SU-DHL-6 (cell line): ENCODE measurements around the gene HOXA13.

Experiments
- H2AFZ ChIP-seq: fragments of 200-600 bp; sonication (generic); 2 replicates; pipeline ENCODE4 v1.6.1; 2014; ENCODE audit warnings: low read depth, mild to moderate bottlenecking, moderate library complexity, mixed read lengths, antibody characterized with exemption, low read length; ENCODE audit not compliant: severe bottlenecking
- H3F3A ChIP-seq: fragments of 200-600 bp; shearing (Covaris generic); 2 replicates; pipeline ENCODE4 v1.6.0; 2016; ENCODE audit warnings: antibody characterized with exemption, mild to moderate bottlenecking; ENCODE audit not compliant: insufficient read depth
- H3K27ac ChIP-seq: fragments of 200-600 bp; sonication (generic); 2 replicates; pipeline ENCODE4 v1.5.1; 2016; ENCODE audit warnings: low read depth, mild to moderate bottlenecking, low read length, moderate library complexity, mixed read lengths
- H3K27me3 ChIP-seq: fragments of 200-600 bp; sonication (generic), shearing (Covaris generic); 2 replicates; pipeline ENCODE4 v1.6.0; 2014; ENCODE audit warnings: mild to moderate bottlenecking, low read length
- H3K36me3 ChIP-seq: fragments of 200-600 bp; sonication (generic); 2 replicates; pipeline ENCODE4 v1.6.1; 2014; ENCODE audit warnings: mild to moderate bottlenecking, low read length, mixed read lengths
- H3K4me2 ChIP-seq: fragments of 300-600, 200-600 bp; shearing (Covaris generic), sonication (generic); 2 replicates; pipeline ENCODE4 v1.6.0; 2014; ENCODE audit warnings: low read length, low read depth, mild to moderate bottlenecking; ENCODE audit not compliant: poor library complexity, severe bottlenecking
- H3K4me3 ChIP-seq: fragments of 200-600 bp; sonication (generic); 2 replicates; pipeline ENCODE4 v1.5.1; 2014; ENCODE audit warnings: antibody characterized with exemption, low read length, mild to moderate bottlenecking, mixed read lengths; ENCODE audit not compliant: insufficient read depth, poor library complexity, severe bottlenecking
- H3K79me2 ChIP-seq: fragments of 200-600 bp; sonication (generic); 2 replicates; pipeline ENCODE4 v1.6.1; 2014; ENCODE audit warnings: mild to moderate bottlenecking, low read length, moderate library complexity; ENCODE audit not compliant: insufficient read depth
- H3K9ac ChIP-seq: fragments of 200-600 bp; sonication (generic); 2 replicates; pipeline ENCODE4 v1.7.0; 2014; ENCODE audit warnings: mild to moderate bottlenecking, low read length
- H3K9me2 ChIP-seq: fragments of 200-600 bp; sonication (generic); replicated peaks from 2 replicates; pipeline ENCODE4 v1.6.1; 2014; ENCODE audit warnings: low read length; ENCODE audit not compliant: insufficient read depth
- H3K9me3 ChIP-seq: fragments of 200-600 bp; sonication (generic); 2 replicates; pipeline ENCODE4 v1.6.1; 2014; ENCODE audit warnings: low read length, mixed read lengths; ENCODE audit not compliant: insufficient read depth
- H4K20me1 ChIP-seq: fragments of 200-600 bp; sonication (generic); 2 replicates; pipeline ENCODE4 v1.6.1; 2014; ENCODE audit warnings: low read depth, mild to moderate bottlenecking, antibody characterized with exemption, low read length, moderate library complexity, mixed read lengths
- CTCF ChIP-seq: fragments of 200-600 bp; sonication (generic); IDR thresholded peaks from one replicate; pipeline ENCODE4 v1.5.1; 2017; ENCODE audit warnings: antibody characterized with exemption, mild to moderate bottlenecking, low read length, moderate library complexity; ENCODE audit not compliant: insufficient read depth, poor library complexity, severe bottlenecking
- EZH2phosphoT487 ChIP-seq: fragments of 200-600 bp; sonication (generic), shearing (Covaris generic); conservative IDR thresholded peaks from 2 replicates; pipeline ENCODE4 v1.6.1; 2018; ENCODE audit warnings: mild to moderate bottlenecking, antibody characterized with exemption, low read length, moderate library complexity, mixed read lengths

HOXA13 gene

GRCh38 chr7:27145914-27146412 is 53.9 kb downstream of the HOXA13 start:
- H3K27me3 ChIP-seq, result no peaks in the 10 kb centered on the region
- H3K4me2 ChIP-seq, result no peak overlapping the region
- peaks cover 15% of the 10 kb centered on the region; the same call in 1 of the 2 replicates for H3K79me2 ChIP-seq
- no peaks in the 10 kb centered on the region for H3F3A ChIP-seq
- H2AFZ ChIP-seq, result no peak overlapping the region
- H3K4me3 ChIP-seq, result no peak overlapping the region
- H3K36me3 ChIP-seq, result no peaks in the 10 kb centered on the region
- no peak overlapping the region for H3K27ac ChIP-seq
- no peak overlapping the region for H3K9ac ChIP-seq
- no peaks in the 10 kb centered on the region for H3K9me2 ChIP-seq
- TF ChIP-seq EZH2phosphoT487 (no peak), CTCF (no peak)
- H4K20me1 ChIP-seq, result no peaks in the 10 kb centered on the region
- no peaks in the 10 kb centered on the region for H3K9me3 ChIP-seq

GRCh38 chr7:27145165-27145913 is 54.6 kb downstream of the HOXA13 start:
- no peaks in the 10 kb centered on the region for H4K20me1 ChIP-seq
- H3K9me3 ChIP-seq, result no peaks in the 10 kb centered on the region
- H3K9ac ChIP-seq, result no peak overlapping the region
- no peak overlapping the region for H2AFZ ChIP-seq
- no peak overlapping the region for H3K4me2 ChIP-seq
- no peaks in the 10 kb centered on the region for H3K36me3 ChIP-seq
- H3K79me2 ChIP-seq, result peaks cover 13% of the 10 kb centered on the region; the same call in 1 of the 2 replicates
- no peak overlapping the region for H3K27ac ChIP-seq
- TF ChIP-seq CTCF (no peak), EZH2phosphoT487 (no peak)
- H3F3A ChIP-seq, result no peaks in the 10 kb centered on the region
- H3K9me2 ChIP-seq, result no peaks in the 10 kb centered on the region
- no peaks in the 10 kb centered on the region for H3K27me3 ChIP-seq
- H3K4me3 ChIP-seq, result no peak overlapping the region

GRCh38 chr7:27144781-27145164 is 55.1 kb downstream of the HOXA13 start:
- Histone ChIP-seq H3K4me3 (no peak overlapping the region), H3K27ac (no peak overlapping the region), H3K9me3 (no peaks in the 10 kb centered on the region), H3K9ac (no peak overlapping the region), H3K4me2 (no peak overlapping the region), H2AFZ (no peak overlapping the region), H3K79me2 (peaks cover 7% of the 10 kb centered on the region; the same call in 1 of the 2 replicates), H3K9me2 (no peaks in the 10 kb centered on the region), H3F3A (no peaks in the 10 kb centered on the region), H3K36me3 (no peaks in the 10 kb centered on the region), H3K27me3 (no peaks in the 10 kb centered on the region), H4K20me1 (no peaks in the 10 kb centered on the region)
- TF ChIP-seq EZH2phosphoT487 (no peak), CTCF (no peak)
